Right renal cortex interstitium (tissue), 3 donors: ENCODE measurements around the gene ARAP3. TPM values are rescaled to one million over a fixed set of nuclear protein-coding genes. Genes with fewer than 3 reads are reported as not detected.
A peak's percentile ranks its signal among the peaks of the same experiment; 100 is the strongest.
"Not testable (repeated sequence)": the region's sequence is repeated elsewhere in the genome, so short reads cannot be mapped to it uniquely, and the experiment has no call there.

ENCODE experiments used
- DNase-seq, 3 donors: peaks; one replicate each; pipeline ENCODE4 v3.0.0-alpha.2; 2013; ENCODE audit warnings: low read depth in 3 of 3, low spot score in 2 of 3
- polyA plus RNA-seq, 3 donors: library from polyadenylated mRNA; unstranded; fragments of 120-200 nt; gene quantifications; one replicate each; pipeline ENCODE4 v1.2.1, GENCODE V29; 2013; ENCODE audit not compliant: insufficient read length in 3 of 3

The ARAP3 gene
- polyA plus RNA-seq, 3 donors: 15.9 to 18.9 (median 17.1) TPM

- no peak for DNase-seq
Measured at GRCh38 chr5:141623611-141624010, 58.4 kb downstream of the ARAP3 start.

DNA sequence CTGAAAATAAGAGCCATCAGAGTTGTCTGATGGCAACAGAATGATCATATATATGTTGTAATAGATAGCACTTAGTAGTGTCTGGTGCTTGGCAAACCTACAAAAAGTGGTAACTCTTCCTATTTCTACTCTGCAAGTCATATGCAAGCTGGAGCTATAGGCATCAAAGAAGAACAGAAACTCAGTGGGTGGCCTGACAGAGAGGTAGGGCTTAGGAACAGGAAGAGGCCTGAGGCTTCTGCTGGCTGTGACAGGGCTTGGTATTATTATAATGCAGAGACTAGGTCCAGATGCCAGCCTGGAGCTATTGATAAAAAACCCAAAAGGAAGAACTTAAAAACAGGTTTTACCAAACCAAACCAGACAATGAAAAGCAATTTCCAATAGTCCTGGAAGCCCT, 58.8 kb downstream of the ARAP3 start:
- no peak for DNase-seq

DNA sequence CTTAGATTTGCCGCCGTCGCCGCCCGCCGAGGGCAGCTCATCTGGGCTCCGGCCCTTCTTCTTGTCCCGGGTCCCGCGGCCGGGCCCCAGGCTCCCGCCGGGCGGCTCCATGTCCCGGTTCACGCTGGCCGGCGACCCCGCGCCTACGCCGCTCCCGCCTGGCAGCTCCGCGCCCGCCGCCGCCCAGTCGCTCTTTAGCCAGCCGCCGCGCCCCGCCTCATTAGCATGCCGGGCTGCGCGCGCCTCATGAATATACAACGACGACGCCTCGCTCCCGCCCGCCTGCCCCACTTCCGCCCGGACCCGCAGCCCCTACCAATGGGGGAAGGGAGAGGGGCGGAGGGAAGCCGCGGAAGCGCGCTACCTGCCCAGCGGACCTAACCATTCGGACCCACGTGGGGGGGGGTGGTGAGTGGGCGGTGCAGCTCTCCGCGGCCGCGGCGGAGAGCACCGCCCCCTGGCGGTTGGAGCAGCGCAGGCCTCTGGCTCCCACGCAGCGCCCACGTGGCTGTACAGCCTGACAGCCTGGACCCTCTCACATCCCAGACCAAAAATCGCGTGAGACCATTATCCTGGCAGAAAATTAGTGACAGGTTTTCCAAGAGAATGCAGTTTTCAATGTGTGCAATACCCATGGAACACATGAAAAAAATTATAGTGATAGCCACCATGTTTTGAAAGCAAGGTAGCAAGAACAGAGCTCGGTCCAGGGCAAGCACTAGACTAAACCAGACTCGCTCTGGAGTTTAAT, 63.1 kb downstream of the ARAP3 start, which contains the start of gene DIAPH1:
TSS of gene DIAPH1 (minus strand) at position 197 of the 751 bp plus-strand sequence. CDS start at position 111, 86 bp downstream.
- DNase-seq: peak; percentile 80 to 91 (median 83)

- peak in 1 of 3 donors; percentile 36 for DNase-seq
Measured at GRCh38 chr5:141618030-141618803, 63.8 kb downstream of the ARAP3 start.

DNA sequence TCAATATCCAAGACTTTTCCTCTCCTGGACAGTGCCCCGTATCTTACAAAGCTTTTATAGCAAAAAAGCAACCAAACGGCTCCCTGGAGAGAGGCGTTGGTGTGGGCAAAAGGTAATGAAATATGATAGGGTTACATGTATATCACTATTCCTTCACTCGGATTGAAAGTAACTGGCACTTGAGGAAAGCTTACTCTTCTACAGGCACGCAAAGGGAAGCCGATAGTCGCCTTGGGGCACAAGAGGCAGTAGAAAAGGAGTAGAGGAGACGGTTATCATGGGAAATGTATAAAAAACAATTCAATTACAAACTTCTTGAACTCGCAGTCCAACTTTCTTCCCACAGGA, 64.4 kb downstream of the ARAP3 start:
- no peak for DNase-seq

DNA sequence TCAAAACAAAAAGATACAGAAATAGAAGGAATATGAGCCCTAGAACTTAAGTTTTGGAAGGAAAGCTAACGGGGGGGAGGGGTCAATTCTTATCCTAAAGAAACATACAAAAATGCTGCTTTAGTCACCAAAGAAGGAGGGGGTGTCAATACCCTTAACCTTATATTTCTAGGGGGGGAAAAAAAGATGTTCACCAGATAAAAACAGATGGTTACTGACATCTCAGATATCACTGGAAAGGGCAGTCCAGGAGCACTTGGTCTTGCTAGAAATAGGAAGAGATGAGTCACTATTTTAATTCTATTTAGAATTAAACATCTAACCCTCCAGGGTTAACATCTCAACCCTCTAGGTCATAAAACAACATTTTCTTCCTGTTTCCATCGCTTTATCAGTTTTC, 64.9 kb downstream of the ARAP3 start:
- DNase-seq: no peak

DNA sequence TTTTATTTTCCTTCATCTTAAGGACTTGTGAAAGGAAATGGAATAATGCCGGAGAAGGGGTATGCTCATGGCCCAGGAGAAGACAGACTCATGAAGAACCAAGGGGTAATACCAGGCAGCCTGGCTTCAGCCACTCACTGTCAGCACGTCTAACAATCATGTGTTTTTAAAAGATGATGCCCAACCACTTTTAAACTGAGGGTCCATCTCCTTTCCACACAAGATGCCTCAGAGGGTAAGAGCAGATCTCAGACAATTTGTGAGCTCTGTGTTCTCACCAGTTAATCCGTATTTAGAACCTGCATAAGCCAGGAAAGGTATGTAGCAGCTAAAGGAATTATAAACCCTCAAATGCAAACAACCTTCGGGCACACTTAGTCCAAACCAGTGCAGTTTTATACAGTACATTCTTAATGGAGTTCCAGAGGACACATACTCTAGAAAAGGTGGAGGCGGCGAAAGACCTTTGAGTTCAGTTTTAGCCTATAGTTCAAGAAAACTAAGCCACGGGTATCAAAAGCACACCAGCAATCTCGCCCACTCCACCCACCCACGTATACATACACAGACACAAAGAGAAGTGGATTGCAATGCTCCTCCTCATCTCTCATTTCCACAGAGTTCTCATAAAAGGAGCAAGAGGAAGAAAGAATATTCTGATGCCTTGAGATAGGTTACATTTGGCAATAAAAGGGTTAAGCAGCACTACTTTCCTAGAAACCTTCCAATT, 65.9 kb downstream of the ARAP3 start:
- no peak for DNase-seq

GRCh38 chr5:141613344-141613743, 68.7 kb downstream of the ARAP3 start:
- DNase-seq: no peak

DNA sequence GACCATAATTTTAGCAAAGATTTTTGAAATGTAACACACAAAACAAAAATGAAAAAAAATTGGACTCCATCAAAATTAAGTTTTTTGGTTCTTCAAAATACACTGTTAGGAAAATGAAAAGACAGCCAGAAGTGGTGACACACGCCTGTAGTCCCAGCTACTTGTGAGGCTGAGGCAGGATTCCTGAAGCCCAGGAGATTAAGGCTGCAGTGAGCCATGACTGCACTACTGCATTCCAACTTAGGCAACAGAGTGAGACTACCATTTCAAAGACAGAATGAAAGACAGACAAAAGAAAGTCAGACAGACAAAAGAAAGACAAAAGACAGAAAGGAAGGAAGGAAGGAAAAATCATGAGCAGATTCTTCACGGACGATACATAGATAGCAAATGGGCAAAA, 70.7 kb downstream of the ARAP3 start:
- no peak for DNase-seq

- not testable (repeated sequence) for DNase-seq
Measured at GRCh38 chr5:141609921-141610320, 72.1 kb downstream of the ARAP3 start.

DNA sequence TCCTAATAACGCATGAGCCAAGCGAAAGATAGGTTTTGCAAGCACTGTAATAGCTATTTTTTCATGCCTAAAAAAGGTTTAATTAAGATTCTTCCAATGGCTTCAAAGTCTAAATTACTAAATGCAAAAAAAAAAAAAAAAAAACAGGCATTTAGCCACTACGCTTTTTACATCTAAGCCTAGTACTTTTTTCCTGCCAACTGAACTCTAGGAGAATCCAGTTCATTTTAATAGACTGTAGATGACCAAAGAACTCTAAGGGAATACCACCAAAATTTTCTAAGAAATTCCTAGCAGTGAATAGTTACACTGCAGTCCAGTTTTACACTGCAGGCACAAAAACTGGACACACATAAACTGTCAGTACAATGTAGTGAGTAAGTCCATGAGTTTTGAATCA, 73.0 kb downstream of the ARAP3 start:
- no peak for DNase-seq

DNA sequence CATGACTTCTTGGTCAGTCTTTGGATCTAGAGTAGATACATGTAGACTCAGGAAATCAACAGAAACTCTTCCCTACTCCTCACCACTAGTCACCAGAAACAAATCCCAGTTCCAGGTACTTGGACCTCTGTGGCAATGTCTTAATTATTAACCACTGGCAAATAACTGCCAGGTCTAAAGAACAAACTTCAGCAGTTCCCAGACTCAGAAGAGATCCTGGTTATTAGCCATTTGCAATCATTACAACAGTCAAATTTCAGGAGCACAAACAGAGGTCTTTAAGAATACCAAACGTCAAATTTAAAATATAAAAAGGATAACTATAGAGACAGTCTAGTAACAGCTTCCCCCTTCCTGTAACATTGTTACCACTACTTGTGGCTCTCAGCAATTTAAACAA, 73.5 kb downstream of the ARAP3 start:
- no peak for DNase-seq

DNA sequence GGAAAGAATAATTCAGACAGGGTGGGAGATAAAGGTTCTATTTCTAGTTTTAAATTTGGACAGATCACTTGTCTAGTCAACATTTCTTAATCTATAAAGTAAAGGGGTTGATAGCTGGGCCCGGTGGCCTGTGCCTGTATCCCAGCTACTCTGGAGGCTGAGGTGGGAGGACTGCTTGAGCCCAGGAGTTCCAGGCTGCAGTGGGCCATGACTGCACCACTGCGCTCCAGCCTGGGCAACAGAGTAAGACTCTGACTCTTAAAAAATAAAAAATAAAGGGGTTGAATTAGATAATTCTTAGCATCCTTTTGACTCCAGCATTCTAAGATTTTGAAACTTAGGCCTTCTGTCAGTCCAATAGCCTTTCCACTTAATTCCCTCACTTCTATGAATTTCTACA, 74.0 kb downstream of the ARAP3 start:
- DNase-seq: no peak

- no peak for DNase-seq
Measured at GRCh38 chr5:141605523-141606277, 76.3 kb downstream of the ARAP3 start.

GRCh38 chr5:141603923-141604717, 77.9 kb downstream of the ARAP3 start:
- no peak for DNase-seq

Other genes with a start within 250 kb of the ARAP3 start
- 100 to 1,000 TPM; 103 to 113 (median 107) TPM for gene PCDHGC3, start 206.3 kb downstream of the ARAP3 start, polyA plus RNA-seq
- 1 to 10 TPM; 2.4 to 2.9 (median 2.9) TPM for gene PCDHGC4, start 197.2 kb downstream of the ARAP3 start, polyA plus RNA-seq
- under 1 TPM; 0.27 to 0.32 (median 0.29) TPM for gene PCDHGC5, start 193.1 kb downstream of the ARAP3 start, polyA plus RNA-seq
- 10 to 100 TPM; 74.8 to 81.9 (median 79.7) TPM for gene DIAPH1, start 63.2 kb downstream of the ARAP3 start, polyA plus RNA-seq
- gene HDAC3, start 45.4 kb downstream of the ARAP3 start, polyA plus RNA-seq: 100 to 1,000 TPM in 1 of 3 donors, 10 to 100 TPM in 2; 95.4 to 100 (median 96.6) TPM
- 1 to 10 TPM in 1 of 3 donors, under 1 TPM in 2; 0.64 to 1.1 (median 0.78) TPM for gene RELL2, start 45.2 kb downstream of the ARAP3 start, polyA plus RNA-seq
- 10 to 100 TPM; 10.1 to 12.2 (median 11.6) TPM for gene FCHSD1, start 30.8 kb downstream of the ARAP3 start, polyA plus RNA-seq
- 10 to 100 TPM; 26.6 to 27.6 (median 26.6) TPM for gene PCDH1, start 196.2 kb upstream of the ARAP3 start, polyA plus RNA-seq
- gene DELE1, start 241.6 kb upstream of the ARAP3 start, polyA plus RNA-seq: 100 to 1,000 TPM in 2 of 3 donors, 10 to 100 TPM in 1; 97.0 to 116 (median 115) TPM